K562 (cell line): Measurements from ENCODE around the gene NTRK3. TPM values are rescaled to one million over a fixed set of nuclear protein-coding genes. Genes with fewer than 3 reads are reported as not detected.

Experiments
- CEBPG ChIP-seq, 3 experiments: fragments of 200-800 bp in 1 of 3; sonication (Bioruptor generic) in 1 of 3; sonication (generic) in 1 of 3; formaldehyde crosslinking in 1 of 3; IDR thresholded peaks in 2 of 3; conservative IDR thresholded peaks in 1 of 3; 2 replicates each; pipeline versions ENCODE4 v1.6.1 to v1.8.0; 2016 to 2022; ENCODE audit warnings: missing compliant biosample characterization in 2 of 3, missing genetic modification characterization in 2 of 3, mild to moderate bottlenecking in 1 of 3, missing genetic modification reagents in 1 of 3
- MTA3 ChIP-seq: fragments of 450-650 bp; formaldehyde crosslinking; IDR thresholded peaks from 2 replicates; pipeline ENCODE4 v1.6.1; 2017; ENCODE audit warnings: mild to moderate bottlenecking, borderline replicate concordance
- polyA plus RNA-seq, 8 experiments: library from polyadenylated mRNA; depleted of rRNA in 4 of 8; stranded (reverse) in 5 of 8; unstranded in 3 of 8; fragments of >200 nt; fragmentation: Nextera tagmentation in 2 of 8; fragmentation: Illumina TruSeq in 1 of 8; extraction: Ambion mirVana in 2 of 8; extraction: Trizol in 1 of 8; gene quantifications; 2 replicates each; pipeline versions ENCODE4 v1.2.1 to v1.2.3, GENCODE V29; 2011 to 2014; ENCODE audit warnings: inconsistent platforms in 1 of 8, missing spikeins in 1 of 8
- total RNA-seq, 7 experiments: library from RNA; depleted of rRNA in 6 of 7; stranded (reverse); fragments of >200 nt in 6 of 7; fragmentation: Illumina TruSeq in 2 of 7; extraction: Trizol in 2 of 7; gene quantifications; 2 replicates each; pipeline versions ENCODE4 v1.2.1 to v1.2.3, GENCODE V29; 2011 to 2021; ENCODE audit warnings: low replicate concordance in 1 of 7
- TF ChIP-seq, protein P1 (sequence below): fragments of 450-650 bp; IDR thresholded peaks from 2 replicates; pipeline ENCODE4 v1.6.1; 2016; ENCODE audit warnings: mild to moderate bottlenecking, moderate library complexity
- TF ChIP-seq, protein P2 (sequence below): fragments of 450-650 bp; IDR thresholded peaks from 2 replicates; pipeline ENCODE4 v1.6.1; 2018; ENCODE audit not compliant: partially characterized antibody

The NTRK3 gene
- total and polyA plus RNA-seq, 9 of the 15 experiments (the other 6 are each of a cell fraction or from before 2014, with no cell fraction given) = 0.11 to 0.13 TPM; not detected in 7

DNA sequence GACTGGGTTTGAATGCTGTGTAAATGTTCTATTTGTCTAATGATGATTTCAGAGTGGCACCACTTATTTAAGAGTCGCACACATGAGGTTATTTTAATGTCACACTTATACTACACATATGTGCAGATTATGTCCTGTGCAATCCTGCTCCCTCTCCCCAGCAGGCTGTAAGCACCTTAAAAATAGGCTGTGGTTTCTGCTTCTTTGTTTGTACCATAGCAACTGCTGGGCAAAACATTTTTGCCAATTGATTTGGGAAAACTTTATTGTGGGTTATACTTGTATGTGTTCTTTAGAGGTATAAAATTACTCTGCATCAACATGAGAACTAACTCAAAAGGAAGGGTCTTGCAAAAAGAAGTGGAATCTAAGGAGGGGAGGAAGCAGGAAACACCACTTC, 318.5 kb downstream of the NTRK3 start (continued):
- TF ChIP-seq, protein P1, sequence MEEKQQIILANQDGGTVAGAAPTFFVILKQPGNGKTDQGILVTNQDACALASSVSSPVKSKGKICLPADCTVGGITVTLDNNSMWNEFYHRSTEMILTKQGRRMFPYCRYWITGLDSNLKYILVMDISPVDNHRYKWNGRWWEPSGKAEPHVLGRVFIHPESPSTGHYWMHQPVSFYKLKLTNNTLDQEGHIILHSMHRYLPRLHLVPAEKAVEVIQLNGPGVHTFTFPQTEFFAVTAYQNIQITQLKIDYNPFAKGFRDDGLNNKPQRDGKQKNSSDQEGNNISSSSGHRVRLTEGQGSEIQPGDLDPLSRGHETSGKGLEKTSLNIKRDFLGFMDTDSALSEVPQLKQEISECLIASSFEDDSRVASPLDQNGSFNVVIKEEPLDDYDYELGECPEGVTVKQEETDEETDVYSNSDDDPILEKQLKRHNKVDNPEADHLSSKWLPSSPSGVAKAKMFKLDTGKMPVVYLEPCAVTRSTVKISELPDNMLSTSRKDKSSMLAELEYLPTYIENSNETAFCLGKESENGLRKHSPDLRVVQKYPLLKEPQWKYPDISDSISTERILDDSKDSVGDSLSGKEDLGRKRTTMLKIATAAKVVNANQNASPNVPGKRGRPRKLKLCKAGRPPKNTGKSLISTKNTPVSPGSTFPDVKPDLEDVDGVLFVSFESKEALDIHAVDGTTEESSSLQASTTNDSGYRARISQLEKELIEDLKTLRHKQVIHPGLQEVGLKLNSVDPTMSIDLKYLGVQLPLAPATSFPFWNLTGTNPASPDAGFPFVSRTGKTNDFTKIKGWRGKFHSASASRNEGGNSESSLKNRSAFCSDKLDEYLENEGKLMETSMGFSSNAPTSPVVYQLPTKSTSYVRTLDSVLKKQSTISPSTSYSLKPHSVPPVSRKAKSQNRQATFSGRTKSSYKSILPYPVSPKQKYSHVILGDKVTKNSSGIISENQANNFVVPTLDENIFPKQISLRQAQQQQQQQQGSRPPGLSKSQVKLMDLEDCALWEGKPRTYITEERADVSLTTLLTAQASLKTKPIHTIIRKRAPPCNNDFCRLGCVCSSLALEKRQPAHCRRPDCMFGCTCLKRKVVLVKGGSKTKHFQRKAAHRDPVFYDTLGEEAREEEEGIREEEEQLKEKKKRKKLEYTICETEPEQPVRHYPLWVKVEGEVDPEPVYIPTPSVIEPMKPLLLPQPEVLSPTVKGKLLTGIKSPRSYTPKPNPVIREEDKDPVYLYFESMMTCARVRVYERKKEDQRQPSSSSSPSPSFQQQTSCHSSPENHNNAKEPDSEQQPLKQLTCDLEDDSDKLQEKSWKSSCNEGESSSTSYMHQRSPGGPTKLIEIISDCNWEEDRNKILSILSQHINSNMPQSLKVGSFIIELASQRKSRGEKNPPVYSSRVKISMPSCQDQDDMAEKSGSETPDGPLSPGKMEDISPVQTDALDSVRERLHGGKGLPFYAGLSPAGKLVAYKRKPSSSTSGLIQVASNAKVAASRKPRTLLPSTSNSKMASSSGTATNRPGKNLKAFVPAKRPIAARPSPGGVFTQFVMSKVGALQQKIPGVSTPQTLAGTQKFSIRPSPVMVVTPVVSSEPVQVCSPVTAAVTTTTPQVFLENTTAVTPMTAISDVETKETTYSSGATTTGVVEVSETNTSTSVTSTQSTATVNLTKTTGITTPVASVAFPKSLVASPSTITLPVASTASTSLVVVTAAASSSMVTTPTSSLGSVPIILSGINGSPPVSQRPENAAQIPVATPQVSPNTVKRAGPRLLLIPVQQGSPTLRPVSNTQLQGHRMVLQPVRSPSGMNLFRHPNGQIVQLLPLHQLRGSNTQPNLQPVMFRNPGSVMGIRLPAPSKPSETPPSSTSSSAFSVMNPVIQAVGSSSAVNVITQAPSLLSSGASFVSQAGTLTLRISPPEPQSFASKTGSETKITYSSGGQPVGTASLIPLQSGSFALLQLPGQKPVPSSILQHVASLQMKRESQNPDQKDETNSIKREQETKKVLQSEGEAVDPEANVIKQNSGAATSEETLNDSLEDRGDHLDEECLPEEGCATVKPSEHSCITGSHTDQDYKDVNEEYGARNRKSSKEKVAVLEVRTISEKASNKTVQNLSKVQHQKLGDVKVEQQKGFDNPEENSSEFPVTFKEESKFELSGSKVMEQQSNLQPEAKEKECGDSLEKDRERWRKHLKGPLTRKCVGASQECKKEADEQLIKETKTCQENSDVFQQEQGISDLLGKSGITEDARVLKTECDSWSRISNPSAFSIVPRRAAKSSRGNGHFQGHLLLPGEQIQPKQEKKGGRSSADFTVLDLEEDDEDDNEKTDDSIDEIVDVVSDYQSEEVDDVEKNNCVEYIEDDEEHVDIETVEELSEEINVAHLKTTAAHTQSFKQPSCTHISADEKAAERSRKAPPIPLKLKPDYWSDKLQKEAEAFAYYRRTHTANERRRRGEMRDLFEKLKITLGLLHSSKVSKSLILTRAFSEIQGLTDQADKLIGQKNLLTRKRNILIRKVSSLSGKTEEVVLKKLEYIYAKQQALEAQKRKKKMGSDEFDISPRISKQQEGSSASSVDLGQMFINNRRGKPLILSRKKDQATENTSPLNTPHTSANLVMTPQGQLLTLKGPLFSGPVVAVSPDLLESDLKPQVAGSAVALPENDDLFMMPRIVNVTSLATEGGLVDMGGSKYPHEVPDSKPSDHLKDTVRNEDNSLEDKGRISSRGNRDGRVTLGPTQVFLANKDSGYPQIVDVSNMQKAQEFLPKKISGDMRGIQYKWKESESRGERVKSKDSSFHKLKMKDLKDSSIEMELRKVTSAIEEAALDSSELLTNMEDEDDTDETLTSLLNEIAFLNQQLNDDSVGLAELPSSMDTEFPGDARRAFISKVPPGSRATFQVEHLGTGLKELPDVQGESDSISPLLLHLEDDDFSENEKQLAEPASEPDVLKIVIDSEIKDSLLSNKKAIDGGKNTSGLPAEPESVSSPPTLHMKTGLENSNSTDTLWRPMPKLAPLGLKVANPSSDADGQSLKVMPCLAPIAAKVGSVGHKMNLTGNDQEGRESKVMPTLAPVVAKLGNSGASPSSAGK = no peak
- TF ChIP-seq CEBPG (CRISPR knock-in tag; IDR thresholded peaks at IDR 0.05) (no peak), CEBPG (tag; conservative IDR thresholded peaks at IDR 0.05 in 1 of 2, IDR thresholded peaks at IDR 0.05 in 1 of 2) (no peak), MTA3 (no peak)
- TF ChIP-seq, protein P2, sequence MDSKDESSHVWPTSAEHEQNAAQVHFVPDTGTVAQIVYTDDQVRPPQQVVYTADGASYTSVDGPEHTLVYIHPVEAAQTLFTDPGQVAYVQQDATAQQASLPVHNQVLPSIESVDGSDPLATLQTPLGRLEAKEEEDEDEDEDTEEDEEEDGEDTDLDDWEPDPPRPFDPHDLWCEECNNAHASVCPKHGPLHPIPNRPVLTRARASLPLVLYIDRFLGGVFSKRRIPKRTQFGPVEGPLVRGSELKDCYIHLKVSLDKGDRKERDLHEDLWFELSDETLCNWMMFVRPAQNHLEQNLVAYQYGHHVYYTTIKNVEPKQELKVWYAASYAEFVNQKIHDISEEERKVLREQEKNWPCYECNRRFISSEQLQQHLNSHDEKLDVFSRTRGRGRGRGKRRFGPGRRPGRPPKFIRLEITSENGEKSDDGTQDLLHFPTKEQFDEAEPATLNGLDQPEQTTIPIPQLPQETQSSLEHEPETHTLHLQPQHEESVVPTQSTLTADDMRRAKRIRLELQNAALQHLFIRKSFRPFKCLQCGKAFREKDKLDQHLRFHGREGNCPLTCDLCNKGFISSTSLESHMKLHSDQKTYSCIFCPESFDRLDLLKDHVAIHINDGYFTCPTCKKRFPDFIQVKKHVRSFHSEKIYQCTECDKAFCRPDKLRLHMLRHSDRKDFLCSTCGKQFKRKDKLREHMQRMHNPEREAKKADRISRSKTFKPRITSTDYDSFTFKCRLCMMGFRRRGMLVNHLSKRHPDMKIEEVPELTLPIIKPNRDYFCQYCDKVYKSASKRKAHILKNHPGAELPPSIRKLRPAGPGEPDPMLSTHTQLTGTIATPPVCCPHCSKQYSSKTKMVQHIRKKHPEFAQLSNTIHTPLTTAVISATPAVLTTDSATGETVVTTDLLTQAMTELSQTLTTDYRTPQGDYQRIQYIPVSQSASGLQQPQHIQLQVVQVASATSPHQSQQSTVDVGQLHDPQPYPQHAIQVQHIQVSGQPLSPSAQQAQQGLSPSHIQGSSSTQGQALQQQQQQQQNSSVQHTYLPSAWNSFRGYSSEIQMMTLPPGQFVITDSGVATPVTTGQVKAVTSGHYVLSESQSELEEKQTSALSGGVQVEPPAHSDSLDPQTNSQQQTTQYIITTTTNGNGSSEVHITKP = no peak
